ENCODE measurements around the gene GPLD1.

GRCh38 chr6:24391208-24391607, 98.2 kb downstream of the GPLD1 start:
- TF ChIP-seq CTCF (IDR thresholded peaks at IDR 0.05) = no peak
- TF ChIP-seq POLR2A (IDR thresholded peaks at IDR 0.05) = no peak
